ENCODE results near the gene LRRC8A. TPM values are rescaled to one million over a fixed set of nuclear protein-coding genes. Genes with fewer than 3 reads are reported as not detected.

The LRRC8A gene
- total and polyA plus RNA-seq, 2 of the 4 experiments (the other 2 are of a cell fraction): 42.8 to 60.9 TPM

- no peaks in the 10 kb centered on the region for H3K9me3 ChIP-seq (ENCODE audit: control insufficient read depth, insufficient read depth, low read length)
- H3K4ac ChIP-seq (ENCODE audit: low read depth, low read length): peak overlapping the region; percentile 98
- H3K4me3 ChIP-seq (ENCODE audit: insufficient read depth, low read depth, low read length): peak overlapping the region; percentile 78
- peak overlapping the region; percentile 84 for H3K9ac ChIP-seq (ENCODE audit: low read depth, low read length)
- H2BK20ac ChIP-seq (ENCODE audit: low read depth, low read length): peak overlapping the region; percentile 39; the same call in 1 of the 2 replicates
- H3K27ac ChIP-seq (ENCODE audit: insufficient read depth, low read length): peak overlapping the region; percentile 91
- H3K18ac ChIP-seq (ENCODE audit: low read depth, low read length): peak overlapping the region; percentile 35
- peaks cover 30% of the 10 kb centered on the region for H4K20me1 ChIP-seq (ENCODE audit: insufficient read depth, low read length)
- peak overlapping the region; percentile 74 to 84 for H4K8ac ChIP-seq (ENCODE audit: low read depth in 2 of 2, low read length in 2 of 2)
- H3K56ac ChIP-seq (ENCODE audit: extremely low read depth, insufficient read depth, low read length): peak overlapping the region; percentile 81
- peak overlapping the region; percentile 62 for H2BK120ac ChIP-seq (ENCODE audit: low read depth, low read length)
- intact Hi-C loops (cut with micrococcal nuclease): loop anchor here (5.0 kb wide), 1 partner anchor 64 kb away; the partner anchor contains the start of genes DOLK and NUP188
- H3K36me3 ChIP-seq (ENCODE audit: control insufficient read depth, insufficient read depth, low read length): peaks cover 21% of the 10 kb centered on the region
- H2BK15ac ChIP-seq (ENCODE audit: low read depth, low read length): peak overlapping the region; percentile 55; the same call in 1 of the 3 replicates
- peak overlapping the region; percentile 100 for H2AFZ ChIP-seq (replicated peaks; ENCODE audit: low read length, poor library complexity)
- peak overlapping the region; percentile 84 for H4K91ac ChIP-seq (ENCODE audit: insufficient read depth, low read depth, low read length)
- CTCF ChIA-PET: no interaction called here
- TF ChIP-seq MXI1 (IDR thresholded peaks at IDR 0.05; ENCODE audit: borderline replicate concordance, low read depth, low read length) (0 out of 2 replicates have a peak, but pooled peaks have one; percentile 24), POLR2A (IDR thresholded peaks at IDR 0.05; ENCODE audit: low read depth, low read length) (no peak)
- peaks cover 28 to 77% of the 10 kb centered on the region in 2 experiments for H3K79me1 ChIP-seq (ENCODE audit: low read depth in 1 of 2, low read length in 2 of 2)
- WGBS, 2 experiments (ENCODE audit: extremely low coverage in 2 of 2, insufficient read length in 1 of 2): 0% methylated on average over 2 of the region's 19 CpGs; no CpG with 5 or more reads in 1 of the 2 experiments
- peak overlapping the region; percentile 98 for H2AK9ac ChIP-seq (replicated peaks; ENCODE audit: low read depth, low read length, poor library complexity)
- peak overlapping the region; percentile 87 for H2BK5ac ChIP-seq (ENCODE audit: low read depth, low read length, poor library complexity, severe bottlenecking)
- H2AK5ac ChIP-seq (ENCODE audit: low read depth, low read length): peak overlapping the region; percentile 100
- H4K5ac ChIP-seq (ENCODE audit: low read depth, low read length): peak overlapping the region; percentile 54
- H3K27me3 ChIP-seq (ENCODE audit: control insufficient read depth, insufficient read depth, low read length): no peaks in the 10 kb centered on the region
- dilution Hi-C loops (cut with HindIII; ENCODE audit: low sequenced_read_pairs, unreplicated experiment): no loop called here
- peak; percentile 25 for ATAC-seq (ENCODE audit: low read depth)
- H3K4me2 ChIP-seq (ENCODE audit: low read depth, low read length): peak overlapping the region; percentile 95
- BruUV-seq (replicated peaks): no TSS peak
- no peak for DNase-seq
- in situ Hi-C loops (cut with MboI; ENCODE audit: low sequenced_read_pairs): no loop called here
- H3K4me1 ChIP-seq (ENCODE audit: control insufficient read depth, insufficient read depth, low read length): peaks cover 10% of the 10 kb centered on the region
- POLR2A ChIA-PET (ENCODE audit: unreplicated experiment): no interaction called here
- H3K14ac ChIP-seq (replicated peaks; ENCODE audit: low read depth, low read length): peak overlapping the region; percentile 98
- H3K9me1 ChIP-seq (ENCODE audit: insufficient read depth, low read length): peaks cover 24% of the 10 kb centered on the region
- peak overlapping the region; percentile 98 for H3K23ac ChIP-seq (ENCODE audit: low read depth, low read length)
These were observed 1.0 kb downstream of the LRRC8A start for GRCh38 chr9:128882677-128883603.
